Left hindlimb (tissue), 1 donor: Measurements from ENCODE around the gene HELLS.
"Not testable (repeated sequence)": the region's sequence is repeated elsewhere in the genome, so short reads cannot be mapped to it uniquely, and the experiment has no call there.

Experiments
- DNase-seq: peaks from one replicate; pipeline ENCODE4 v3.0.0-alpha.2; 2018

HELLS gene

DNA sequence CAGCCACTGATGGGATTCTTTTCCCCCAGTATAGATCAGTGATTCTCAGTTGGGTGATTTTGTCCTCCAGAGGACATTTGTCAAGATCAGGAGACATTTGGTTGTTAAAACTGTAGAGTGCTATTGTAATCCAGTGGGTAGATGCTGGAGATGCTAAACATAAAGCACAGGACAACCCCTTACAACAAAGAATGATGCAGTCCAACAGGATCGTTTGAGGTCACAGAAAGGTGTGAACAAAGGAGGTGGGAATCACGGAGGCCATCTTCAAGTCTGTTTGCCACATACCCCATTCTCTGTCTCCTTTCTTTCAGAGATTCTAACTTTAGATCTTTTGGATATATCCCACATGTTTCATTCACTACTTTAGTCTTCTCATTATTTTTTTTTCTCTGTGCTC lies 69.0 kb downstream of the HELLS start:
- DNase-seq: no peak

DNA sequence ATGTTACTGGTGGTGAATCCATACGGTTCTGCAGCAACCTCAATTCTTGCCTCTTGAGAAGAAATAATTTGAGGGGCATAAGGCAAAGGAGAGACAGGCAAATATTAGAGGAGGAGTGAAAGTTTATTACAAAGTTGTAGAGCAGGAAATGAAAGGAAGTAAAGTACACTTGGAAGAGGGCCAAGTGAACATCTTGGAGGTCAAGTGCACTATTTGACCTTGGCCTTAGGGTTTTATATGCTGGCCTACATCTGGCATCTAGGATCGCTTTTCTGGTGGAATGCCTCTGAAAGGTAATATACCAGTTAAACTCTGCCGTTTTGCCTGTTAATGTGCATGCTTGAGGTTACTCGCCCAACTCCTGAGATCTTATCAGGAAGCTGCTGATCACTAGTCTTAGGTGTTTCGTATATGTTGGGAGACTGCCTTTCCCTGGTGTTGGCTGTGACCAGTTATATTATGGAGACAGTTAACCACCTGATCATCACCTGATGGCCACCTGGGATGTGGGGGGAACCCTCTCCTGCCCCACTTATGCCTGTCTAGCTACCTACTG lies 71.9 kb downstream of the HELLS start:
- no peak for DNase-seq

DNA sequence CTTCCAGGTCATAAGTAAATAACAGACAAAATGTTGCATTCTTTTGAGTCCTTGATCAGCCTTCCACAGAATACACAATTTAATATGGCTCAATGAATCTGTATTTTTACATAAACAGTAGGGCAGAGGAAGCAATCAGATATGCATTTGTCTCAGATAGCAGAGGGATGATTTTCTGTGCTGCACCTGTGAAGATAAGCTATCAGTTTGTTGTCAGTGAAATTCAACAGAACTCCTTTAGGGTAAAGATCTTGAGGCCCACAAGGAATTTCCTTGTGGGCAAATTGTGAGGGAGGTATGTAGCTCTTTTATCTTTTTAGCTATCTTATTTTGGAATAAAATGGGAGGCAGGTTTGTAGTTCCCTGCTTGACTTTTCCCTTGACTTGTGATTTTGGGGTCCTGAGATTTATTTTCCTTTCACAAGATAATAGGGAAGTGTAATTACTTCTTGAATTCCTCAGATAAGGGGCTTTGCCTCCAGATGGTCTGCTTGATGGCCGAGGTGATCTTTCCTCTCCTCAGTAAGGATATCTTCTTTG lies 77.1 kb downstream of the HELLS start:
- no peak for DNase-seq

DNA sequence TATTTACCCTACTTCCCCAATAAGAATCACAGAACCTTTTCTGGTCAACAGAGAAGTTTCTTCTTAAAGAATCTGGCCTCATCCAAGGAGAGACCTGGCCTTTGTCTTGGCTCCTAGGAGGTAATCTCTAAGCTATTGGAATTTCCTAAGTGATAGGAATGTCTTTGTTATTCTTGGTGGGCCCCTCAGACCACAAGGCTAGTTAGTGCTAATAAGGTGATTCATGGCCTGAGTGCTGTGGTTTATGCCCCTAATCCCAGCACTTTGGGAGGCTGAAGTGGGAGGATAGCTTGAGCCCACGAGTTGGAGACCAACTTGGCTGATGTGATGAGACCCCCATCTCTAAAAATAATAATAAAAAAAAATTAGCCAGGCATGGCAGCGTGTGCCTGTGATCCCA lies 78.0 kb downstream of the HELLS start:
- DNase-seq: no peak

DNA sequence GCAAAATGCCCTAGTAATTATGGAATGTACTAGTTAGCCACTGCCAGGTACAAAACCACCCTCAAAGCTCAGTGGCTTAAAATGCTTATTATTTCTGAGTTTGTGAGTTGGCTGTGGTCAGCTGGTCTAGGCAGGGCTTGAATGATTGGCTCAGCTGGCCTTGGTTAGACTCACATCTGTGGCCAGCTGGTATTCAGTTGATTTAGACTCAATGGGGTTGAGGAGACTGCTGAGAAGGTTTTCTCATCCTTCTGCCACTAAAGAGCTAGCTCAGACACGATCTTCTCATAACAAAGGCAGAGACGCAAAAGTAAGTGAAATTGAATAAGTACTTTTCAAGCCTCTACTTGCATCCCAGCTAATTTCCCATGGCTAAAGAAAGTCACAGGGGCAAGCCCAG lies 80.9 kb downstream of the HELLS start:
- no peak for DNase-seq

DNA sequence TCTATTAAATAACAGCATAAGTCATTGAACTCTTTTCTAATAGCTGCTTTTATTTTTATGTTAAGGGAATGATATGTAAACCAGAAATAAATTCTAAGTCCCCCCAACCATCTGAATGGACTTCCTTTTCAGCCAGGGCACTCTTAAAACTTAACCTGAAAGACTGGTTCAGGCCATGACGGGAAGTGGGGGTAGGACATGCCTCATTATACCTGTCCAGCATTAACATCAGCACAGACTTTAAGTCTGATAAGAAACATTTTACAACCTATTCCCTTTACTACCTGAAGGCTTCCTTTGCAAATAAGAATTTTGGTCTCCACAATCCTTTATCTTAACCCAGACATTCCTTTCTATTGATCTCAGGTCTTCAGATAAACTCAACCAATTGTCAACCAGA lies 81.9 kb downstream of the HELLS start:
- no peak for DNase-seq

GRCh38 chr10:94630017-94630688 lies 84.6 kb downstream of the HELLS start:
- DNase-seq: no peak

GRCh38 chr10:94631077-94631875 lies 85.7 kb downstream of the HELLS start:
- no peak for DNase-seq

GRCh38 chr10:94632954-94633353 lies 87.4 kb downstream of the HELLS start:
- no peak for DNase-seq

- not testable (repeated sequence) for DNase-seq
Measured at GRCh38 chr10:94638097-94638496, 92.5 kb downstream of the HELLS start.

DNA sequence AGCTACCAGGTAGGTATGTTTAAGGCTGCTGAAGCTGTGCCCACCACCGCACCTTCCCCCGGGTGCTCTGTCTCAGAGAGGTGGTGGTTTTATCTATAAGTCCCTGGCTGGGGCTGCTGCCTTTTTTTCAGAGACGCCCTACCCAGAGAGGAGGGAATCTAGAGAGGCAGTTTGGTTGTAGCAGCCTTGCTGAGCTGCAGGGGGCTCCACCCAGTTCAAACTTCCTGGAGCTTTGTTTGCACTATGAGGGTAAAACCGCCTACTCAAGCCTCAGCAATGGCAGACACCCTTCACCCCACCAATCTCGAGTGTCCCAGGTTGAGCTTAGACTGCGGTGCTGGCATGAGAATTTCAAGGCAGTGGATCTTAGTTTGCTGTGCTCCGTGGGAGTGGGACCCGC lies 94.3 kb downstream of the HELLS start:
- DNase-seq: no peak

DNA sequence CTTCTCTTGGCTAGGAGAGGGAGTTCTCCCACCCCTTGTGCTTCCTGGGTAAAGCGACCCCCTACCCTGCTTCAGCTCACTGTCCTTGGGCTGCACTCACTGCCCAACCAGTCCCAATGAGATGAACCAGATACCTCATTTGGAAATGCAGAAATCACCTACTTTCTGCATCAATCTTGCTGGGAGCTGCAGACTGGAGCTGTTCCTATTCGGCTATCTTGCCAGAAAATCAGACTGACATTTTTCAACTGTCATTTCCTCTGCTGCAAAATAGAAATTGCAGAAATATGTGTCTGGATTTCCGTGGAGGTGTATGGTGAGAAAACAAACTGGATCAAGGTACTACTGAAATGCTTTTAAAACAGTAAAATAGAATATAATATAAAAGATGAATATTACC lies 95.0 kb downstream of the HELLS start:
- DNase-seq: no peak

DNA sequence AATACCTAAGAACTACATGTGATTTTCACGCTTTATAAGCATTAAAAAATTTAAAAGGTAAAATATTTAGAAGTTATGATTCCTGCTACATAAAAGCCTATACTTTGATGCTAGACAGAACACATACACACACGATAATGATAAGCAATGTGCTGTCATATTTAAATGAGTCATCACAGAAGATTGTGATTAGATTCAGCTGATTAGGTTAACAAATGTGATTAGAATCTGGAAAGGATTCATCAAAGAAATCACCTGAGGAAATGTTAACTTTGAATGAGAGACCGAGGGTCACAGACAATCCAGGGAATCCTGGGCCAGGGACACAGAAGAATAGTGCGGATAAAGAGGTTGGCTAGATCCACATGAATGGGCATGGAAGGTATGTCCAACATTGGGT lies 95.9 kb downstream of the HELLS start:
- no peak for DNase-seq

DNA sequence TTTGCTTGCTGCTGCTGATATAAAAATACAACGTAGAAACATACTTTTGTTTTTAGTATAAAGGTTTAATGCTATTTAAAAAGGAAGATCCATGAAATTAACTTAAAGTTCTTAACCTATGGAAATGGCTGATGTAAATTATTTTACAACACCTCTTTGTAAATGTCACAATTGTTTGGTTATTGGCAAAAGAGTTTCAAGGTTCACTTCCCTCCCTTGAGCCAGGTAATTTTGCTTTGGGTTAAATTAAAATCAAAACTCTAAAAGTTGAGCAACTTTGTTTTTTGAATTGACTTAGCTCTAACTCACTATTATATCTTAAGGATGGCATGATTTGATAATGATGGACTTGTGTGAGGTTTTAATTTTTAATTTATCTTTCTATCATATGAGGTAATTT lies 98.8 kb downstream of the HELLS start:
- no peak for DNase-seq

DNA sequence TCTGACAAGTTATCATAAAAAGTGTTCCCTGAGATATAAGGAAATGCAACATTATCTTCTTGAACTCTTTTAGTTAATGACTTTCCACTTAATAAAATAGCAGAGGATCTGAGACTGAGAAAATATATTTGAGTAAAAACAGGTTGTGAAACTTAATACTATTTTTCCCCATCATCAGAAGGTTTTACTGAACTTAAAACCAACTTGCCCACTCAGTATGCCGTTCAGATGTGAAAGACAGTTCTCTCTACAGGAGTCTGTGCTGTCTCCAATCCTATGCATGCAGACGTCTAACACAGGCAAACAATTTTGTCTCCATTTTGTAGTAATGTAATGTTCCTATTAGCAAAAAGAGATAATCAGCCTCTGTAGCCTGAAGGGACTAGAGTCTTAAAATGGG lies 99.7 kb downstream of the HELLS start:
- DNase-seq: no peak
